Measurements from ENCODE around the gene EMC10. TPM values are rescaled to one million over a fixed set of nuclear protein-coding genes. Genes with fewer than 3 reads are reported as not detected.

The EMC10 gene
- total and polyA plus RNA-seq, 10 of the 15 experiments (the other 5 are each of a cell fraction or from before 2014, with no cell fraction given) = 2.5 to 77.3 (median 20.3) TPM

GRCh38 chr19:50511069-50511822 lies 34.9 kb downstream of the EMC10 start, which contains the start of gene JOSD2 (continued):
- peak; percentile 90 for TF ChIP-seq MAX (IDR thresholded peaks at IDR 0.05; ENCODE audit: low read depth, low read length)
- 0 out of 2 replicates have a peak, but pooled peaks have one; percentile 1 for TF ChIP-seq SPI1 (IDR thresholded peaks at IDR 0.05; ENCODE audit: borderline replicate concordance, insufficient read depth, low read depth, low read length)
- TF ChIP-seq POLR2A (IDR thresholded peaks at IDR 0.05; ENCODE audit: low read depth, low read length) = peak; percentile 76
- TF ChIP-seq NKRF (conservative IDR thresholded peaks at IDR 0.05) = no peak; the same call in 1 of the 2 replicates
- TF ChIP-seq PAX5 (IDR thresholded peaks at IDR 0.05; ENCODE audit: borderline replicate concordance, low read depth, low read length) = peak; percentile 3; the same call in 1 of the 2 replicates
- TF ChIP-seq ATF3 (IDR thresholded peaks at IDR 0.05; ENCODE audit: borderline replicate concordance, extremely low read depth, low read depth, low read length) = peak; percentile 46; the same call in 1 of the 2 replicates
- TF ChIP-seq ZNF687 (IDR thresholded peaks at IDR 0.05) = no peak
- peak; percentile 24 to 60; a peak in 2 of 4 replicates for TF ChIP-seq BHLHE40 (IDR thresholded peaks at IDR 0.05; ENCODE audit: borderline replicate concordance in 1 of 2, low read depth in 2 of 2, low read length in 1 of 2)
- TF ChIP-seq CUX1 (IDR thresholded peaks at IDR 0.05; ENCODE audit: insufficient replicate concordance, low read depth, low read length) = no peak
- TF ChIP-seq PKNOX1 (IDR thresholded peaks at IDR 0.05) = 0 out of 2 replicates have a peak, but pooled peaks have one; percentile 24
- TF ChIP-seq ZBTB33 (IDR thresholded peaks at IDR 0.05) = no peak
